Activated CD4-positive, alpha-beta T cell treated with anti-CD3 and anti-CD28 coated beads, Interleukin-2, Interleukin-6, amounts not matched to agents 100 ng/mL and 50 ng/mL, durations not matched to agents 16 hours and 8 hours (primary cell): Measurements from ENCODE around the gene SLC32A1.

Experiments used
- DNase-seq: peaks from one replicate; pipeline ENCODE4 v3.0.0-alpha.2; 2020

The SLC32A1 gene

DNA sequence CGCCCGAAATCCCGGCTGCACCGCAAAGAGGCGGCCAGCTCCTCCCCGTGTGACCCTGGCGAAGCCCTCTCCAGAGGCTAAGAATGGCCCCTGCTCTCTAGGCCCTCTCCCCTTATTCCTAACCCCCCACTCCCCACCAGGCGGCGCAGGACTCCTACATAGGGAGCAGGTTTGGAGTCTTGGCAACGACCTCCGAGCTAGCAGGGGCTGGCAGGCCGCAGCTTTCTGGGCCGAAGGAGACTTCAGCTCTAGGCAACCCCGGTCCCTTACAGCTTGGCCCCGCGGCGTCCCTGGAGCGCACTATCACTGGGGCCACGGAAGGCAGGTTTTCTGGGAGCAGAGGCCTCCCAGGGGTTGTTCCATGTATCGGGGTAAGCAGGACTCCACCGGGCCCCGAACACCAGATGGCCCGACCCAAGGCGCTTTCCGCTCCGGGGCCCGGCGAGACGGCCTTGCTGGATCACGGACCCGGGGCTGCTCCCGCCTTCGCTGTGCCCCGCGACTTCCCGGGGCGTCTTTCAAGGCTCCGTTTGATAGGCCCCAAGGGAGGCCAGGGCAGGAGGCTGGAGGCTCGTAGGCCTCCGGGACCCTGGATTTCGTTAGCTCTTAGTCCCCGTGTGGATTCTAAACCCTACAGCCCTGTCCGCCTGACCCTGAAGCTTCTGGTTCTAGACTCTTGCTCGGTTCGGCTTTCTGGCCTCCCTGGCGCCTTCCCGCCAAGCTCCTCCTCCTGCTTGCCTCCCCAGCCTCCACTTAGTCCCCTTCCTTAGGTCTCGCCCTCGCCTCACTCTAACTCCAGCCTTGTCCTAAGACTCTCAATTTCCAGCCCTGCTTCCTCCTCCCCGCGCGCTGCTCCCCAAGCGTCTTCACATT lies 1.9 kb downstream of the SLC32A1 start:
- peak; percentile 63 for DNase-seq

DNA sequence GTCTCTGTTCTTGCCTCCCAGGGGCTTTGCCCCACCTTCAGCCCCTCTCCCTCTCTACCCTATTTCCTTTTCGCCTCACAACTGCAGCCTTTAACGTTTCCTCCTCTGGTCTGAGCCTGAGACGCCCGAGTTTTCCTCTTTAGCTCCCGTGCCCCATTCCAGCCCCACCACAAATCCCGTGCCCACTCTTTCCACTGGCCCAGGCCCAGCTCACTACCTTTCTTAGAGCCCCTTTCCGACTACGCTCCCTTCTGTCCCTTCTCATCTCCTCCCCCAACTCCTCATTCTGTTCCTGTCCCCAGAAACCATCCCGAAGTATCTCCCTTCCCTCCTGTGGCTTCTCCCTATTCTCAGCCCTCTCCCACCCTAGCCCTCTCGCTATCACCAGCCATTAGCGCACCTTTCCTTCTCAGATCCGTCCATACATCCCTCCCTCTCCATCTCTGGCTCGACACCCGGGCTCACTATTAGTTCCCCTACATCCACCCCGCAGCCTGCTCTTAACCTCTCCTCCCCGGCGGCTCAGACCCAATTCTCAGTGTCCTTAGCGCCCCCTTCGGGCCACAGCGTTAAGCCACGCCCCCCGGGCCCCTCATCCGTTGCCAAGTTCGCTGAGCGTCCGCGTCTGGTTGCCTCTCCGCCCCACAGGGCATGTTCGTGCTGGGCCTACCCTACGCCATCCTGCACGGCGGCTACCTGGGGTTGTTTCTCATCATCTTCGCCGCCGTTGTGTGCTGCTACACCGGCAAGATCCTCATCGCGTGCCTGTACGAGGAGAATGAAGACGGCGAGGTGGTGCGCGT lies 2.7 kb downstream of the SLC32A1 start:
- DNase-seq: peak; percentile 80

DNA sequence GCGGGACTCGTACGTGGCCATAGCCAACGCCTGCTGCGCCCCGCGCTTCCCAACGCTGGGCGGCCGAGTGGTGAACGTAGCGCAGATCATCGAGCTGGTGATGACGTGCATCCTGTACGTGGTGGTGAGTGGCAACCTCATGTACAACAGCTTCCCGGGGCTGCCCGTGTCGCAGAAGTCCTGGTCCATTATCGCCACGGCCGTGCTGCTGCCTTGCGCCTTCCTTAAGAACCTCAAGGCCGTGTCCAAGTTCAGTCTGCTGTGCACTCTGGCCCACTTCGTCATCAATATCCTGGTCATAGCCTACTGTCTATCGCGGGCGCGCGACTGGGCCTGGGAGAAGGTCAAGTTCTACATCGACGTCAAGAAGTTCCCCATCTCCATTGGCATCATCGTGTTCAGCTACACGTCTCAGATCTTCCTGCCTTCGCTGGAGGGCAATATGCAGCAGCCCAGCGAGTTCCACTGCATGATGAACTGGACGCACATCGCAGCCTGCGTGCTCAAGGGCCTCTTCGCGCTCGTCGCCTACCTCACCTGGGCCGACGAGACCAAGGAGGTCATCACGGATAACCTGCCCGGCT lies 3.4 kb downstream of the SLC32A1 start:
- no peak for DNase-seq

DNA sequence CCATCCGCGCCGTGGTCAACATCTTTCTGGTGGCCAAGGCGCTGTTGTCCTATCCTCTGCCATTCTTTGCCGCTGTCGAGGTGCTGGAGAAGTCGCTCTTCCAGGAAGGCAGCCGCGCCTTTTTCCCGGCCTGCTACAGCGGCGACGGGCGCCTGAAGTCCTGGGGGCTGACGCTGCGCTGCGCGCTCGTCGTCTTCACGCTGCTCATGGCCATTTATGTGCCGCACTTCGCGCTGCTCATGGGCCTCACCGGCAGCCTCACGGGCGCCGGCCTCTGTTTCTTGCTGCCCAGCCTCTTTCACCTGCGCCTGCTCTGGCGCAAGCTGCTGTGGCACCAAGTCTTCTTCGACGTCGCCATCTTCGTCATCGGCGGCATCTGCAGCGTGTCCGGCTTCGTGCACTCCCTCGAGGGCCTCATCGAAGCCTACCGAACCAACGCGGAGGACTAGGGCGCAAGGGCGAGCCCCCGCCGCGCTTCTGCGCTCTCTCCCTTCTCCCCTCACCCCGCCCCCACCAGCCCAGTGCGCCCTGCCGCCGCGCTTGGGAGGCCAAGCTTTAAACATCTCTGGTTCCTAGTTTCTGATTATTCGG lies 4.0 kb downstream of the SLC32A1 start:
- no peak for DNase-seq

DNA sequence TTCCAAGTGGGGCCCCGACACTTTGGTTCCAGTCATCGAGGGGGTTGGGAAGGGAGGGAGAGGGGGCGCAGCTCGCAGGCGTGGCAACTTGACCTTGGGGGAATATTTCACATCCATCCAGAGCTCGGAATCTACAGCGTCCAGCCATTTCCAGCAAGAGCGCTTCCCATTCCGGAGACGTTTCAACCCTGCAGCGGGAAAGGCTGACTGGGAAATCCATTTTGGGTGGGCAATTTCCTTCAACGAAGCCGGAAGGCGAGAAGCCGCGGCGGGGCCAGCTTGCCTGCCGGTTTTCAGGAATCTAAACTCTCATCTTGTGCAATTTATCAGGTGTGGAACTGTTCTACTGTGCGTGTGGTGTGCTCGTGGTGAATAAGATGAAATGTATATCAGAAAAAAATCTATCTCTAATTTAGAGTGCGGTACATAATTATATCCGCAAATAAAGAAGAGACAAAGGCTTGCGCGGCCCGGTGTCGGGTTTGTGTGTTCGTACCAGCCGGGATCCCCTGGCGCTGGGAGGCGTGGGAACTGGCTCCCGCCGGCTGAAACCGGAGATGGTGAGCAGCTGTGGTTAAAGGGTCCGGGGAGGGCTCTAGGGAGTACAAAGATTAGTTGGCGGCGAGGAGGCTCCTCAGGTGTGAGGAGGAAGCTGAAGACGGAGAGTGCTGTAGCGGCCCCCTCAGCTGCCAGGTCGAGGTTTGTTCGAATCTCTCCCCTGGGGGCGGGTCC lies 4.8 kb downstream of the SLC32A1 start:
- no peak for DNase-seq

DNA sequence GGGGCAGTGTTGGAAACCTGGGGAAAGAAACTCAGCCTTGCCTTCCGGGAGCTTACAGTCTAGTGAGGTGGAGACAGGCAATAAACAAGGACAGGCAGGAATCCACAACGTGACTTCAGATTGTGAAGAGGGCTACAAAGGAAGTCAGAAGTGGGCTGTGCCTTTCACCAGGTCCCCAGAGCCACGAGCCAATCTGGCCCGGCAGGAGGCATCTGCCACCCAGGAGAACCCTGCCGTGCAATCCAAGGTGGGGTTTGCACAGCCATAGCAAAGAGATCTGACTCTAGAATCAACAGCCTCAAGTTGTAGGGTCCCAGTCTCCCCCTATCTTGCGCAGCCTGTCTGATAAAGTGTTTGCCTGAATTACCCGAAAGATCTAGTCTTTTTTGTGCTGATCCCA lies 5.5 kb downstream of the SLC32A1 start:
- DNase-seq: no peak

DNA sequence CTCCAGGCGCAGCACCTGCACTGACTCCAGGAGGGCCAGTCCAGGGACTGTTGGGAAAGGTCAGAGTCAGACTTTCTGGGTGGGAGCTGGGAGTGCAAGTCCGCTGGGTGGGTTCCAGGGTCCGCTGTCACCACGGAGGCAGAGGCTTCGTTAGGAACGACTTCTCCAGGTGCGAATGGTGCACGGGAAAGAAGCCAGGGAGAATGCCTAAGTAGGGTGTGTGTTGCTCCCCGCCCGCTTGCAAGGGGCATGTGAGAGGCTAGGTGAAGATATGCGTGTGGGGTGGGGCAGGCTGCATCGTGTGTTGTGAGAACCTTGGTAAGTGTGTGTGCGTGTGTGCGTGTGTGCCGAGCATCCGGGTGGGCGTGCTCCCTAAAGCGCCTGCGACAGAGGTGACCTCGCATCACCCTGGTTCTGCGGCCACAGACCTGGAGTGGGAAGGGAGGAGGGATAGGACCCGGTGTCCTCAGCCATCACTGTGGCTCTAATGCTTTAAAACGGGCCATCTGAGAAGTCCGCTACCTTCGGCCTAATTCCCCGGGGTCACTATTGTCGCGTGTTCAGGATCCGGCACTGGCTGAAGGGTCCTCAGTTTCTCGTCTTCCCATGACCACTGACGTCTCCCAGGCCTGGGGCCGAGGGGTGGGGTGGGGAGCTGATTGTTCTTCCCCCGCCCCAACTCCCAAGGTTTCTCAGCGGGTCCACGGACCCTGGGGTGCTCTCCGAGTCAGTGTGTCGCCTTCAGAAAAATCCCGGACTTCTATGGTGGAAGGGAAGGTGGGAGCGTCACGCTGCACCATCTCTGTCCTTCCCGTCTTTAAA lies 6.1 kb downstream of the SLC32A1 start:
- no peak for DNase-seq

DNA sequence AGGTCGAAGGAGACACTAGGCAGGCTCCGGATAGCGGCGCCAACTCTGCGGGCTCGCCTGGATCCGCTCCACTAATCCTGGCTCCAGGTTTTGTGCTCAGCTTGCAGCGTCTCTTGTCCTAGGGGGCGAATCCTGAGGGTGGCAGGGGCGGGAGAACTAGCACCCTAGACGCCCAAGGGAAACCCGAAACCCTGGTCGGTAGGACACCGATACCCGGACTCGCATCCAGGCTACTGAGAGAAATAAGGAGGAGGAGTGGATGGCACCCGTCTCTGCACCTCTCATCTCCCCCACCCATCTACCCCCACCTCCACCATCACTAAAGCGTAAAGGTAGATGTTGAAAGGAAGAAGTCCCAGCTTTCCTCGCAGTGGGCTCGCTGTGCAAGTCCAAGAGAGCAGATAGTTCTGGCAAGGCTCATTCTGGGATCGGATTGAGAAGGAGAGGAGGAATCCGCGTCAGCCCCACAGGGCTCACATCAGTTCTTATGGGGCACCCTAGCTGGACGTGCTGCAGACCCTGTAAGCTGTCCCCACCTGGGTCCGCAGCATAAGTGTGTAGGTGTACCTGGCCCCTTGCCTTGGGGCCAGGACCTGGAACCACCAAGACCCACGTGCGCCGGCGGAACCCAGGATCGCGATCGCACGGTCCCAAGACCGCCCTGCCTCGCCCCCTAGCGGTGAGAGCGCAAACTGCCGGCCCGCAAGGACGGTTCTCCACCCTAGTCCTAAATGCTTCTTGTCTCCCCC lies 6.9 kb downstream of the SLC32A1 start:
- peak; percentile 85 for DNase-seq

DNA sequence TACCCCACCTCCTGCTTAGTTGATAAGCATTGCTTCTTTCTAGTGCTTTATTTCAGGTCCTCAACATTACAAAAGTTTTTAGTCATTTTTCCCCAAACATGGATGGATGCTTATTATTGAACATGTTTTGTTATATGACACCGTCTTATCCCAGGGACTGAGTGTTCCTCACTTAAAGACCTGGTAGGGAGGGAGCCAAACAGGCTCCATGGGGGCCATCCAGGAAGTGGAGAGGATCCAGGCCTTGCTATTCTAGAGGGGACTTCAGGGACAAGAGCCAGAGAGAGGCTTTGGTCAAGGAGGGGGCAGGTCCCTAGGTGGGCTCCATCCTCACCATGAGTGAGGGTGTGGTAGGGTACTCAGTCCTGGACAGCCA lies 7.4 kb downstream of the SLC32A1 start:
- DNase-seq: no peak

DNA sequence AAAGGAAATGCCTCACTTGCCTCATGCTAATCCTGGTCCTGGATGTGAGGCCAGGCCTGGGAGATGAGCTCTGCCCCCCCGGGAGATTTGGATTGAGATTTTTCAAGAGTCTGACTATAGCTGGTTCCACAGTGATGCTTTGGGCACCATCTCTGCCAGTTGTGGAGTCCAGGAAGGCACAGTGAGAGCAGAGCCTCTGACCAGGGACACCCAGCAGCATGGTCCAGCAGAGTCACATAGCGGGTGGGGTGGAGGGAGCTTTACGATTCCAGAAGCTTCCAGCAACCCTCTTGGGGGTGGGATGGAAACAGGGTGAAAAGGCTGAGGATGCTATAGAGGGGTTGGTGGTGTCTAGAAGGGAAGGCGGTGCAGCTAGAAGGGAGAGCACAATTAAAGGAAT lies 8.7 kb downstream of the SLC32A1 start:
- no peak for DNase-seq

DNA sequence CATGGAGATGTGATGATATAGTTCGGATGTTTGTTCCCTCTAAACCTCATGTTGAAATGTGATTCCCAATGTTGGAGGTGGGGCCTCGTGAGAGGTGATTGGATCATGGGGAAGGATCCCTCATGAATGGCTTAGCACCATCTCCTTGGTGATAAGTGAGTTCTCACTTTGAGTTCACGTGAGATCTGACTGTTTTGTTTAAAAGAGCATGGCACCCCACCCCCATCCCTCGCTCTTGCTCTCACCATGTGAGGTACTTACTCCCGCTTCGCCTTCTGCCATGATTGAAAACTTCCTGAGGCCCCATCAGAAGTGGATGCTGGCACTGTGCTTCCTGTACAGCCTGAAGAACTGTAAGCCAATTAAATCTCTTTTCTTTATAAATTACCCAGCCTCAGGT lies 10.9 kb downstream of the SLC32A1 start:
- no peak for DNase-seq

DNA sequence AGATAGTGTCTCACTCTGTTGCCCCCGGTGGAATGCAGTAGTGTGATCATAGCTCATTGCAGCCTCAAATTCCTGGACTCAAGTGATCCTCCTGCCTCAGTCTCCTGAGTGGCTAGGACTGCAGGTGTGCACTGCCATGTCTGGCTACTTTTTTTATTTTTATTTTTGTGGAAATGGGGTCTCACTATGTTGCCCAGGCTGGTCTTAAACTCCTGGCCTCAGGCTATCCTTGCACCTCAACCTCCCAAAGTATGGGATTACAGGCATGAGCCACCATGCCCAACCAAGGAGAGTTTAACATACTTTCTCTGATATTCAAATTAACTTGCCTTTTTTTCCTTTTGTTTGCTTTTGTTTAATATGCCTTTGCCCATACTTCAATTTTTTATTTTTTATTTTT lies 13.6 kb downstream of the SLC32A1 start:
- DNase-seq: no peak

DNA sequence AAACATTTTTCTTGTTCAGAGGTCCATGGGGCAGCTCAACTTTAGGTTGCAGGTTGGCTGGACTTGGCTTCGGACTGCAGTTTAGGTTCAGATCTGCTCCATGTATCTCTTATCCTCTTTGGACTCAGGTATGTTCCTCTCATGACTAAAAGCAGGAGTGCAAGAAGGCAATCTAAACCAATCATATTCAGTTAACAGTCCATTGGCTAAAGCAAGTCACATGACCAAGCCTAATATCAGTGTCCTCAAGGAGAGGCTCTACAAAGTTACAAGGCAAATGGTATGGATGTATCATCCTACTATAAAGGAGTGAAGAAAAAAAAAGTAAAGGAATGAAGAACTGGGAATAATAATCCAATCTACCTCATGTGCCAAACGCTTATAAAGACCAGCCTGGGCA lies 21.5 kb downstream of the SLC32A1 start:
- no peak for DNase-seq

DNA sequence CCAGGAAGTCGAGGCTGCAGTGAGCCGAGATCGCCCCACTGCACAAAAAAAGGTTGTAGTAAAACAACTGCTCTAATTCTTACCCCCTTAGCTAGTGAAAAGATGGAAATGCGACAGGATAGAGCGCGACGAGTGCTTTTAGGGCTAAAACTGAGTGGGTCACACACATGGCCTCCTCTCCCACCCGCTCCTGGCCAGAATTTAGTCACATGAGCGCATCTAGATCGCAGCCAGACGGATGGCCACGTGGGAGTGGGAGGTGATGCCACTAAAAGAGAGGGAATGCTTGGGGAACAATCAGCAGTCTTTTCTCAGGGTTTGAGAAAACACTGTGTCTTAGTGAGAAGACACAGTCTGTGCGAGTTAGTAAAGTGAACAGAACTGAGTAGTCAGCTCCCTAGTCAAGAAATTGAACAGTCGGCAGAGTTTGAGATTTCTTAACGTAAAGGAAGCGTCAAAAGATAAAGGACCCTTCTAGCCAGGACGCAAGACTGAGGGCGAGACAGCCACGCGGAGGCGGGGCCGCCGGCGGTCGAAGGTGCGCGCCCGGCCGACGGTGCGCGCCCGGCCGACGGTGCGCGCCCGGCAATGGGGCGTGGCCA lies 23.3 kb downstream of the SLC32A1 start:
- no peak for DNase-seq

DNA sequence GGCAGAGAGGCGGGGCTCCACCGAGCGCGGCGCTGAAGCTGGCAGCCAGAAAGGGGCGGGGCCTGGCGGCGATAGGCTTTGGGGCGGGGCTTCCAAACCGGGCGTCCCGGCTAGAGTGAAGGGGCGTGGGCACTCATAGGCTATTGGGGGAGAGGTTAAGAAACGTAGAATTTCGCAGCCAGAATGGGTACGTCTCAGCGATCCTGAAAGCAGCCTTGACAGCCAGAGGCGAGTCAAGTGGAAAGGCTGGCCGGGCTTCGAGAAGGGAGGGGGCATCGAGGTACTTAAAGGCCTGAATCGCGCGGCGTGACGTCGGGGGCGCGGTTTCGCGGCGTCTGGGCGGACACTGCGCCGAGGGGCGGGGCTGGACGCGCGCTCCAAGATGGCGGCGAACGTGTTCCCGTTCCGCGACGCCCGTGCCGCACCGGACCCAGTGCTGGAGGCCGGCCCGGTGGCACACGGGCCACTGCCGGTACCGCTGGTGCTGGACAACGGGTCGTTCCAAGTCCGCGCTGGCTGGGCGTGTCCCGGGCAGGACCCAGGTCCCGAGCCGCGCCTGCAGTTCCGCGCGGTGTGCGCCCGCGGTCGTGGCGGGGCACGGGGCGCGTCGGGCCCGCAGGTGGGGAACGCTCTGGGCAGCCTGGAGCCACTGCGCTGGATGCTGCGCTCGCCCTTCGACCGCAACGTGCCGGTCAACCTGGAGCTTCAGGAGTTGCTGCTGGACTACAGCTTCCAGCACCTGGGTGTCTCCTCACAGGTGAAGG lies 24.0 kb downstream of the SLC32A1 start, which contains the start of gene ACTR5:
Gene ACTR5 (plus strand): TSS at position 364 of the 764 bp plus-strand sequence. CDS start 19 bp downstream, at position 383.
- peak; percentile 97 for DNase-seq

DNA sequence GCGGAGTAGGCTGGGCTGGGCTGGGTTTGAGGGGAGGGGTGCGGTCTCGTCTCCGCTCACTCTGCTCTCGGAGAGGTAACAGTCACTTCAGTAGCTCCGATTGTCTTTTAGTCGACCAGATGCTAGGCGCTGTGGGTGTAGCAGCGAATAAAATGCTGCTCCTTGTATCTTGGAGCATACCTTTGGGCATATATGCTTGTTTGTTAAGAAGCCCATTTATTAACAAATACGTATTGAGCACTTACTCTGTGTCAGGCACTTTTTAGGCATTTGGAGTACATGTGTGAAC lies 24.5 kb downstream of the SLC32A1 start:
- DNase-seq: peak; percentile 73

DNA sequence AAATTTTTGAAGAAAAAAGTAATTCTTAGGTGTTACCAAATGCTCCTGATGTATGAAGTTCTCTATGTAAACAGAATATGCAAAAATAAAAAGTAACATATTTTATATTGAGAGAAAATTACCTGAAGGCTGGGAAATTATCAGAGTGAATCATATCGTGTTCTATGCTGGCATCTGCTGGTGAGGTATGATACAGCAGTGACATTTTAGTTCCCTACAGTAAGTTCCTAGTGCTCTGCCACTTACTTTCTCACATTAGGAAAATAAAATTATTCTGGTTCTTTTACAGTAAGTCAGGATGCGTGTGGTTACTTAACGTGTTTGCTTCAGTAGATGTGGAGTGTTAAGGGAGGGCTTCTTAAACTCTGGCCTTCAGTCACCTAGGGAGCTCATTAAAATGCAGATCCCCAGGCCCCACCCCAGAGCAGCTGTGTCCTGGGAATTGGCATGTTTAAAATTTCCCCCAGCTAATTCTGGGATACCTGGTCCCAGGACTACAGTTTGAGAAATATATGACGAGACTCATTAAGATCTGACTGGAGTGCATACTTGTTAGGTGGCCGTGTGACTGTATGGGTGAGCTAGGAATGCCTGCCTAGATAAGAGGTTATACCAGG lies 27.2 kb downstream of the SLC32A1 start:
- peak; percentile 26 for DNase-seq

DNA sequence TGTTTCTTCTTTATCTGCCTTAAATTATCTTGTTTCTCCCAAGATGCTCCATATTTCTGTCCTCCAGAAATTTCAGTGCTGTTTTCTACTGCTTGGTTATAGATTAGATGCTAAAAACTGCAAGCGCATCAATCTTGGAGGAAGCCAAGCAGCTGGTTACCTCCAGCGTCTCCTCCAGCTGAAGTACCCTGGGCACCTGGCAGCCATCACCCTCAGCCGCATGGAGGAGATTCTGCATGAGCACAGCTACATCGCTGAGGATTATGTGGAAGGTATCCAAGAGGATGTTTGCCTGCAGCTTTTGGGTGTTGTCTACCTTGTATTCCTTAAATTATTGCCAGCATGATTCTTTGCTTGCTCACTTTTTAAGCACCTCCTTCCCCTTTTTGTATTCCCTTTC lies 27.7 kb downstream of the SLC32A1 start:
- no peak for DNase-seq

DNA sequence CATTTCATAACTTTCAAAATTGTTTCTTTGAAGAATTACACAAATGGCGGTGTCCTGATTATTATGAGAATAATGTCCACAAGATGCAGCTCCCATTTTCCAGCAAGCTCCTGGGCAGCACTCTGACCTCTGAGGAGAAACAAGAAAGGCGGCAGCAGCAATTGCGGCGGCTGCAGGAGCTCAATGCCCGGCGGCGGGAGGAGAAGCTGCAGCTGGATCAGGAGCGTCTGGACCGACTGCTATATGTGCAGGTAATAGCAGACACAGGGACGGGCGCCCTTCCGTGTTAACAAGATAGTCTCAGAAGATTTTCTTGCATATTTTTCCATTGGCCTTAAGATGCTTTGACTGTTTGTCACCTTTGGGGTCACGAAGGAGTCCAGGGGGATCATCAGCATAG lies 30.6 kb downstream of the SLC32A1 start:
- no peak for DNase-seq
